Eye (tissue), 1 donor: ENCODE results near the gene PDGFB.

Experiments used
- DNase-seq: peaks from one replicate; pipeline ENCODE4 v3.0.0-alpha.2; 2015

PDGFB gene

DNA sequence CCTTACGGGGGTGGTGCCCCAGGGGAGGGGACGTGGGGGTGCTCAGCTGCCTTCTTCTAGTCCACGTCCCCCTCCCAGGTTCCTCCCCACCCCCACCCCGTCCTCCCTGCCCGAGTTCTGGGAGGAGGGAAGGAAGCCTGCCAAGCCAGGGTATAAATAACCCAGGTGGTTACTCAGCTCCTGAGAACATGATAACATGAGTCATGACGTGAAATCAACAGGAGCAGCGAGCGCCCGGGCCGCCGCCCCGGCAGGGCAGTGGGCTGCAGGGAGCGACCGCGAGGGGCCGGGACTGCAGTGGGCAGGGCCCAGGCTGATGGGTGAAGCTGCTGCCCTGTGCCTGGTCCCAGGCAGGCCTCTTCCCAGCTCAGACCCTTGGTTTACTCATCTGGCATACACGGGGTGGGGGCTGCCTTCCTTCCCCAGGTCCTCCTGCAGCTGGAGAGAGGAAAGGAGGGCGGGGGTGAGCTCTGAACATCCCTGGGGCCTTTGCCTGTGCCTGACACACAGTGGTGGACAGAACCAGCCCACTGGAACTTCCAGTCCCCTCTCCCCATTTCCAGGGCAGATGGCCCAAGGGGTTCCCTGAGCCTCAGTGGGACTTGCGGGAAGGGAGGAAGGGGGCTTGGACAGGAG is 8.8 kb upstream of the PDGFB start:
- peak; percentile 52 for DNase-seq

DNA sequence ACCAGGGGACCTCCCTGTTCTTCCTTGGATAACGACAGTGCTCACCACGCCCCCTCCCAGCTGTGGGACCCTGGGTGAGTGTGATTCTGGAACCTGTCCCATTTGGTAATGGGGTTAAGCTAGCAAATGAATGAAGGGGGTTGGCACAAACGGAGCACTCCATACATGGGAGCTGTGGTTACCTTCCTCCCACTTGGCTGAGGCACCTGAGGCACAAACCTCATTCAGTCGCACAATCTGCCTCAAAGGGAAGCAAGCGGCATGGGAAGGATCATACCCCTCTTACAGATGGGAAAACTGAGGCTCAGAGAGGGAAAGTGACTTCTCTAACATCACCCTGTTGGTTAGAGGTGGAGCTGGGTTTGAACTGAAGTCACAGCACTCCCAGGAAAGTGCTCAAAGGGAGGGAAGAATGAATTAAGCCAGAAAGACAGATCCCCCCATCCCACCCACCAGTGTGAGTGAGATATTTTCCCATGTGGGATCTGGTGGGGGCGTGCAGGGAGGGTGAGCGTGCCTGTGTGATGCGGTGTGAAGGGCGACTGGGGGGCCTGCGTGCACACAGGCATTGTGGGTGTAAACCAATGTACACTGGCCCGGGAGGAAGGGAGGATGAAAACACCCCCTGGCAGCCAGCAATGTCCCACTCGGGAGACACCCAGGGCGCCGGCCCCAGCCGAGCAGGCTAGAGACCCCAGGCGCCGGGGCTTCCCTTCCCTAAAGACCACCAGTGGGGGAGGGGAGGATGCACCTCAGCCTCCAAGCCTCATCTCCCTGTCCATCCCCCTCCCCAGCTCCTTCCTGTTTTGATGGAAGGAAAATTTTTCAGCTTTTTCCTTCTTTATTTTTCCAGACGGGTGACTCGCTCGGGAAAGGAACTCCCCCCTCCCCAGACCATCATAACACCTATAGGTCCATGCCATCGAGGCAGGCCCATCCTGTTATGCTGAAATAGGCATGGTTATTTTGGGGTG is 8.0 kb upstream of the PDGFB start:
- no peak for DNase-seq

DNA sequence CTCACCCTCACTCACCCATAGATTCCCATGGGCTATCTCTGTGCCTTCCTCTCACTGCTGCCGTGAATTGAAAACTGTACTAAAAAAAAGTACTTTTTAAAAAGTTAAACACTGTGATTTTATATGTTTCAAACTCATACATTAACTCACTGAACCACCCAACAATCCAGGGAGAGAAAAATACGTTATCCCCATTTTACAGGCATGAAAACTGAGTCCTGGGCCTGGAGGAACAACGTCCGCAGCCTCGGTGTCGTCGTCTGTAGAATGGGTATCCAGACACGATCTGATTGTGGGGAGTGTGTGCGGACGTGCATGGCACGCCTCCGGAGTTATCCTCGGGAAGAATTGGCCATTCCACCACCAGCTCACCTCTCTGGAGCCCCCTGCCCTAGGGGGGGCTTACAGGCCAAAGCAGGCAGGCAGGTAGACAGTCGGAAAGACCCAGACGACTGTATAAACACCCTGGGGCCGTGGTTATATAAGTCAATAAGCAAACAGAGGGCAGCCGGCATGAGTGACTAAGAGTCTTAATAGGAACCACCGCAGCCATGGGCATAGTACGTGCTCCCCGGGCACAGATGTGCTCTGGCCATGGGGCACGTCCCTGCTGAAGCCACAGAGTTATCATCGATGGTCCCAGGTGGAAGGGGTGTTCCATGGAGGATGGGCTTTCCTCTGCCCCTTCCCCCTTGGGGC is 7.1 kb upstream of the PDGFB start:
- DNase-seq = no peak

DNA sequence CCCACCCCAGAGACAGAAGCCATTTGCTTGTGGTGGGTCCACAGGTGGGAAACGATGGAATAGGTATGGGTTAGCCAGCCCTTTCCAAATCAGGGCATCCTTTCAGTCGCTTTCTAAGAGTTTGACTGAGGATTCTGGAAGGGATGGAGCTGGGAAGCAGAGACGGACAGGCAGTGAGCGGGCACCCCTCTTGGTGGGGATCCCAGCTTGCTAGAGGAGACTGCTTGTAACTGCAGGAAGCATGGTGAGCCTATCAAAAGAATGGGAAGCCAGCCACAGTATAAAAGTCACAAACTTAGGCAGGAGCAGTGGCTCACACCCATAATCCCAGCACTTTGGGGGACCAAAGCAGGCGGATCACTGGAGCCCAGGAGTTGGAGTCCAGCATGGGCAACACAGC is 6.1 kb upstream of the PDGFB start:
- DNase-seq = no peak

DNA sequence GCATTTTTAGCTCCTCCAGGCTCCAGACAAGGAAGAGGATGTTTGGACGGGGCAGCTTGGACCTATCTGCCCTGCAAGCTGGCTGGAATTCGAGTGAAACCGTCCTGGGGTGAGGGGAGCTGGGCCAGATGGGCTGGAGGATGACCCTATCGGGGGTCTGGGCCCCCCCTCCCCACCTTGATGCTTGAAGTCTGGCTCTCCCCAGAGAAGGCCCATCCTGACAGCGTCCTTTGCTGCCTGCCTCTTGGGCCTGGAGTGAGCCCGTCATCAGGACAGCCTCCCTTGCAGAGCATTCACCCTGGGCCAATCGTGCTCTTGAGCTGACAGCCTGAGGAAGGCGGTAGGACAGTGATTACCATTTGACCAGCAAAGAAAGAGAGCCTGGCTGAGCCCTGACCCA is 5.3 kb upstream of the PDGFB start:
- DNase-seq = no peak

DNA sequence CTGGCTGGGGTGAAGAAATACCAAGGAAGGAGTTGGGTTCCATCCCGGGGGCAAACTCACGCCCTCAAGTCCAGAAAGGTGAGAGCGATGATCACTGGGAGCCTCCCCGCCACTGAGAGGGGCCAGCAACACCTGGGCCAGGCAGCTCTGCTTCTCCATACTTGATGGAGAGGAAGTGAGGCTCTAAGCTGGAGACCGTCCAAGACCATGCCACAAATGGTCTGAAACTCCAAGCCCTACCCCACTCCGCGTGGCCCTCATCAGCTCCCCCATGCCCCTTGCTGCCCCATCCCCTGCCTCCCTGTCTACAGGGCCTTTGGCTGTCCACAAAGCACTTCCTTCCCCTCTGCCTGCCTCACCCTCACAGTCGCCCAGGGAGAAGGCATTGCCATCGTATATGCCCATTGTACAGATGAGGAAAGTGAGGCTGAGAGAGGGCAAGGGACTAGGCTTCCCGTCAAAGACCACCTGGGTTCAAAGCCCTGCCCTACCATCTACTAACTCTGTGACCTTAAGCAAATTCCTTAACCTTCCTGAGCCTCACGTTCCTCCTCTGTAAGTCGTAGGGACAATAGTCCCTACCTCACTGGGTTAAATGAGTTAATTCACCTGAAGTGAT is 4.4 kb upstream of the PDGFB start:
- DNase-seq = no peak

DNA sequence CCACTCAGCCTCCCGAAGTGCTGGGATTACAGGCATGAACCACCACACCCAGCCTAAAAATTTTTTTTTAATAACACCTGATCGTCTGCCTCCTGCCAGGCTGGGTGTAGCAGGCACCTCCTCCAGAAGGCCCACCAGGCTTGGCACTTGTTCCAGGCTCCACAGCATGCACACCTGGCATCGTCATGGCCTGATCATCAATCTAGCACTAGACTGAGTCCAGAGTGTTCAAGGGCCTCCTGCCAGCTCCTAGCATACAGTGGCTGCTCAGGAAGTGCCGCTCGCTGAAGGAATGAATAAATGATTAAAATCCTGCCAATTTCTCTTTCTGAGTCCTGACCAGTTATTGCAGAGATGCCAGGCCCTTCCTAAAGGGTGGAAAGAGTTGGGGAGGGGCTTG is 3.5 kb upstream of the PDGFB start:
- DNase-seq = no peak

DNA sequence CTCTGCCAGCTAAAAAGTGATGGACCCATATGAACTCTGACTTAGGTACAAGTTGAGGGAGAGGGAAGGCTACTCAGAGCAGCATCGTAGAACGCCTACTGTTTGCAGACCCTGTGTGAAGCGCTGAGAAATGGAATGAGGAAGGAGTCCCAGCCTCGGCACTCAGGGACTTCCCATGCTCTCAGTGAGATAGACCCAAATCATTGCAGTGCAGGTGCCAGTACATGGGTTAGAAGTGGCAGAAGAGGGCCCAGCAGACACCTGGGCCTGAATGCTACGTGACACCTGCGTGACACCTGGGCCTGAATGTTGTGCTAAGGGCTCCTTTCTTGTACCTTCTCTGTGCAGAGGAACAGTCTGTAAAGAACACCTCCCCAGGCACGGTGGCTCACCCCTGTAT is 2.6 kb upstream of the PDGFB start:
- no peak for DNase-seq

DNA sequence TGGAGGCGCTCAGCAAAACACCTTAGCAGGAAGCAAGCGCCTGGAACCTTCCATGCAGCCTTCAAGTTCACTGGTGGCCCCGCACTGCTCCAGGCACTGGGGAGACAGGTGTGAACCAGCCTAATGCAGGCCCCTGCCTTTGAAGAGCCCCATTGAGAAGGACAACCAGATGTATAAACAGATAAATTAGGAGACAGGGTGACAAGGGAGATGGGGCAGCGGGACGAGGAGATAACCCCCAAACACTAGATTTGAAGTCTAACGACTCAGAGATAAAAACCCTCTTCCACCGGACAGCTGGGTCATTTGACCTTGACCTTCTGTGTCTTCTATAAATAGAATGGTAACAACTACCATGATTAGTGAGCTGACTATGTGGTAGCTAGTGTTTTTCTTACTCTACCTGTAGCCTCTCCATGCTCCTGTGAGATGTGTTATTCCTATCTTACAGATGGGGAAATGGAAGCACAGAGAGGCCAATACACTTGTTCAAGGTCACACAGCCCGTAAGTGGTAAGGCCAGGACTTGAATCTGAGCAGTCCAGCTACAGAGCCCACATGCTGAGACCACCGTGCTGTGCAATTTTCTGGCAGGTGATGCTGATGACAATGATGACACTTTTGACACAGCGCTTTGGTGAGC is 2.0 kb upstream of the PDGFB start:
- no peak for DNase-seq

DNA sequence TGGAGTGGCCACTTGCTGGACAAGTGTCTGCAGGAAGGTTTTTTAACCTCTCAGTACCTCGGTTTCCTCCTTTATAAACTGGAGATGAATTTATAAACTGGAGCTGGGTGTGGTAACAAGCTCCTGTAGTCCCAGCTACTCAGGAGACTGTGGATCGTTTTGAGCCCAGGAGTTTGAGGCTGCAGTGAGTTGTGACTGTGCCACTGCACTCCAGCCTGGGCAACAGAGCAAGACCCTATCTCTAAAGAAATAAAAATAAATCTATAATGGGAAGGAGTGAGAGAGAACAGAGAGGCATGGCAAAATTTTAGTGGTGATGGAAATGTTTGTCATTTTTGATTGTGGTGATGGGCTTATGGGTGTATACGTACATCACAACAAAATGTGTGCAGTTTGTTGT is 1.4 kb upstream of the PDGFB start:
- no peak for DNase-seq

DNA sequence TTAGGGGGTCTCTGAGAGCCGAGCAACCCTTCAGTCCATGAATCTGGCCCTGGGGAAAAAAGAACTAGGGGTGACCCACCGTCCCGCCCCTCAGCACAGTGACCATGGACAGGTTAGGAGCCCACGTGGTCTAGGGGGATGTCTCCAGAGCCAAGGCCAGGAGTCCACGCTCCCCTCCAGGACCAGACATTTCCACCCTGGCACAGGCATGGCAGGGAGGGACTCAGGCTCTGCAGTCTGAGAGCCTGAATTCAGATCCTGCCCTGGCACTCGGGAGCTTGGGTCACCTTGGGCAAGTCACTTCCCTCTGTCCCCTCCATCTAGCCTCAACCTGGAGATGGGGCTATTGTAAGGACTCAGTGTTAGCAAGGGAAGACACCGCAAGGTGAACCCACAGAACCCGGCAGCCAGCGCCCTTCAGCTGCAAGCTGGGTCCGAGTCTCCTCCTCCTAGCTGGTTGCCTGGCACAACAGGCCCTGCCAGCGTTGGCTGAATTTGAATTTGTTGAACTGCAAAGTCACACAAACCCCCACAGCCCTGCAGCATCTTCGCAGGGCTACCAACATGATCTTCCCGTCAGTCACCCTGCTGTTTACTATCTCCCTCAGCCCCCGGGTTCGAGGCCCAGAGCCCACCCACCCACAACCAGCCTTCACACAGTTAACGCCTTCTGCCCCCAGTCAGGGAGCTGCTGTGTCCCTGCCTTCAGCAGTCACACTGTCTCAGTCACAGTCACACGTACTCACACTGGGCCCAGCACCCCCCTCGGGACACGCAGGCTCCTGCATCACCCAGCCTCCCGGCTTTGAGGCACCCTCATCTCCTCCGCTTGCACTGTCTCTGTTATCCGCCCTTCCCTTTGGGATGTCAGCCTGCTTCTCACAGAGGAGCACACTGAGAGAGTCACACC is 603 bp upstream of the PDGFB start:
- DNase-seq = no peak

DNA sequence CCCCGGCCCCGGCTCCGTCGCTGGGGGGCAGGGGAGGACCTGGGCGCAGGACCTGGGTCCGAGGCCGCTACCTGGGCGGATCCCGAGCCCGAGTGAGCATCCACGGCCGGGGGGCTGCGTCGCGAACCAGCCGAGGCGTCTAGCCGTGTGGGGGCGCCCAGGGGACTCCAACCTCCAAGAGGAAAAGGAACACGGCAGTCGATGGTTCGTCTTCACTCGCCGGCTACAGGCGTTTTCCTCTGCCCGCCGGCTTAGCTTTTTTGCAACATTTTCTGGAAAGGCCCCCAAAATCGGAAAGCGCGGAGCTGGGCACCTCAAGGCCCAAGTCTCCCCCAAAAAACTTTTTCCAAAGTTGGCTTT is 666 bp downstream of the PDGFB start:
- DNase-seq = no peak

DNA sequence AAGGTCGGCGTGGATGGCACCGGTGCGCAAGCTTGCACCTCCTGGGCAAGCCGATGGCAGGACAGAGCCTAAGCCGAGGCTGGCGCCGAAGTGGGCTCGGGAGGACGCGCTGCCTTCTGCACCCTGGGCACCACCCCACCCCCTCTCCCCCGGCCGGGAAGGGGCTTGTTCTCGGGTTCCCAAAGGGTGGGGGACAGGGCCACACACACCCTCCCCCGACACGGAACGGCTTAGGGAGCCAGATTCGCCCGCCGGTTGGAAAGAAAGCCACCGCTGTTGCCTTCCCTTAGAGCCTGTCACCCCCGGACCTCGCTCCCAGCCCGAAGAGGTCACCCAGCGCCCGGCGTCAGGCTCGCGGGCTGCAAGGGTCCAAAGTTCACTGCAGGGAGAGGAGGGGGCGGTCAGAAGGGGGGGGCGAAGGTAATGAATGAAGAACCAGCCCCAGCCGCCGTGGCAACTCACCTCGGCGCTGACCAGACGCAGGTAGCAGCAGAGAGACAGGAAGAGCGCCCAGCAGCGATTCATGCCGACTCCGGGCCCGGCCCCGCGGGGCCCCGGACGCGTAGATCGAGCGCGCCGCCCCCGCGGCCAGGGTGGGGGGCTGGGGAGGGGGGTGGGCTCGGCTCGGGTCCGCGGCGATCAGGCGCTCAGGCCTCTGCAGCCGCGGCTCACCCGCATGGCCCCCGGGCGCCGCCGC is 1.2 kb downstream of the PDGFB start:
- peak; percentile 71 for DNase-seq

DNA sequence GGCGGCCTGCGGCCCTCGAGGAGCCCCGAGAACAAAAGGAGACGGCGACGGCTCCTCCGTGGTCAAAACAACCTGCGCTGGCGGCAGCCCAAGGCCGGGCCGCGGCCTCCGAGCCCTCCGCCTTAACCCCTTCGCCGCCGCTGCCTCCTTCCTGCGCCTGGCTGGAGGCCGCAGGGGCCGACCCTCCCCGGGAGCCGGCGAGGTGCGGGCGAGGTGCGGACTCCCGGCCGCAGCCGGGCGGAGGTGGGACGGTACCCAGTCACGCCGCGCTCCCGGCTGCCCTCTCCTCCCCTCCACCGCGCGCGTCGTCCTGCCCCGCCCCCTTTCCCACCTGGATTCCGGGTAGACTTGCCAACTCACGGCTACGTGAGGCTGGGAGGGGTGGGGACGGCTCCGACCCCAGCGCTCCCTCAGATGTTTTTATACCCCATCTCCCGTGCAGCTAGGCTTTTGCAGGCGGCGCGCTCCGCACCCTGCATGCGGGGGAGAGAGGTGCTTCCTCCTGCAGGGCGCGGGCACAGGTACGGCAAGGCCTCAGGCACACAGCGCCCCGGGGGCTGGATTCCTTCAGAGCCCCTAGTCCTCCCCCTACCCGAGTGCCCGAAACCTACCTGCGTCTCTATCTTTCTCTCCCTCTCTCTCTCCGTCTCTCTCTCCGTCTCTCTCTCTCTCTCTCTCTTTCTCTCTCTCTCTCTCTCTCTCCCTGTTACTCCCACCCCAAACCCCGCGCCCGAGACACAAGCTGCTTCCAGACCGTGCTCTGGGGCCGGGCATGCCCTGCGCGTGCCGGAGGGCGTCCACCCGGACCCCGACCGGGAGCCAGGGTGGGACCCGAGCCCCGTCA is 2.0 kb downstream of the PDGFB start:
- peak; percentile 82 for DNase-seq

DNA sequence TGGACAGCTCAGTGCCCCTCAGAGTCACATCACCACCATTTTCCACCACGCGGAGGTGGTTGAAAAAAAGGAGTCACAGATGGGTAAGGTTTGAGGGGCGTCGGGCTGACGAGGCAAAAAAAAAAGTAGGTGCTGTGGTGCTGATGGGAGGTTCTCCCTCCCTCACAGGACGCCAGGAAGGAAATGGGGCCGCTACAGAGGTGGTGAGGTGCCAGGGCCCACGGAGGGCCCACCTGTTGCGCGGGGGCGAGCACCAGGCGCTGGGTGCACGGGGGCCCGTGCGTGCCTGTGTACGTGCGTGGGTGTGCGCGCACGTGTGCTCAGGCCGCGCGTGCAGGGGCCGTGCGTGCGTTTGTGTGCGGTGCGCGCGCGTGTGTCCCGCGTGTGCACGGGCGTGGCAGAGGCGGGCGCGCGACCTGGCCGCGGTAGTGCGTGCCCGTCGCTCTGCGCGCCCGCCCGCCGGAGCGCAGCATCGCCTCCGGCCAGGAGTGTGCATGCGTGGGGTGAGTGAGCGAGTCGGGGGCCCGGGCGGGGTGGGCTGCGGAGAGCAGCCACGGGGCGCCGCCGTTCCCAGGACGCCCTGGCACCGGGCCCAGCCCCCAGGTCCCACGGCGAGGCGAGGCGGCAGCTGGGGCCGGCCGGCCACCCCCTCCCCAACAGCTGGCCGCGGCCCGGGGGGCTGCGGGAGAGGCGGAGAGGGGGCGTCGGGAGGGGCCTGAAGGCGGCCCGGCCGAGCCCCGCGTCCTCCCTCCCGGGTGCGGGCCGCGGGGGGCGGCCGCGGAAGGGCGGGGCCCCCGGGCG is 2.8 kb downstream of the PDGFB start:
- DNase-seq = peak; percentile 59

DNA sequence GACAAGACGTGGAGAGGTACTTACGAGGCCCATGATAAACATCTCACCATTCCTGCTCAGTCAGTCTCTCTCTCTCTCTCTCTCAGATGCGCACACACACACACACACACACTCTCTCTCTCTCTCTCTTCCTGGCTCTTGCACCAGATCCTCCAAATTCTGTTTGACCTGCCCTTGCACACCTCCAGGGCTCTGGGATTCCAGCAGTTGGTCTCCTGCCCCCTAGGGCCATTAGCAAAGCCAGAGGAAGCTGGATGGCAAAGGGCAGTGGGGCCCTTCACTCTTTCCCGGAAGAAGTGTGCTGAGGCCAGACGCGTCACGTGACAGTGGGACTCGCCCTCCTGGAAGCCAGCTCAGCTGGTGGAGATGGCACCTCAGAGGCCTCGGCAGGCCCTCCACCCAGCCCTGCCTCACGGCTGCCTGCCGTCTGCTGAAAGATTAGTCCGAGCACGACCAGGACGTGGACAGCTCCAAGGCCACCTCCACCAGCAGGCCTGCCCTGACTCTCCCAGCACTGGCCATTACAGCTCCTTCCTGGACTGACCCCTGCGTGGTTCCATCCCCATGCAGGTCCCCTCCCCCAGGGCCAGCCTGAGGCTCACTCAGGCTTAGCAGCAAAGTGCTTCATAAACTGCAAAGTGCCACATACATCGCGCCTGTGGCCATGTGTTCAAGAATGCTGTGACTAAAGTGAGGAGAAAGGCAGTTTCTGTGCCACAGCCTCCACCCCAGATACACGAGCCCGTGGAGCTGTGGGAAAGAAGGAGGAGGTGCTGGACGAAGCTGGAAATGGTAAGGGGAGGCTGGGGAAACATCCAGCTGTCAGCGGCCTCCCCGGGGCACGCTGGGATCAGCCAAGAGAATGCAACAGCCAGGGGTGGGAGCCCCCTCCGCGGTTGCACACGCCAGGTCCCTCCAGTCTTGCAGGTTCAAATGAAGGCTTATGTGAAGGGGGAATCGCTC is 3.7 kb downstream of the PDGFB start:
- peak; percentile 63 for DNase-seq

DNA sequence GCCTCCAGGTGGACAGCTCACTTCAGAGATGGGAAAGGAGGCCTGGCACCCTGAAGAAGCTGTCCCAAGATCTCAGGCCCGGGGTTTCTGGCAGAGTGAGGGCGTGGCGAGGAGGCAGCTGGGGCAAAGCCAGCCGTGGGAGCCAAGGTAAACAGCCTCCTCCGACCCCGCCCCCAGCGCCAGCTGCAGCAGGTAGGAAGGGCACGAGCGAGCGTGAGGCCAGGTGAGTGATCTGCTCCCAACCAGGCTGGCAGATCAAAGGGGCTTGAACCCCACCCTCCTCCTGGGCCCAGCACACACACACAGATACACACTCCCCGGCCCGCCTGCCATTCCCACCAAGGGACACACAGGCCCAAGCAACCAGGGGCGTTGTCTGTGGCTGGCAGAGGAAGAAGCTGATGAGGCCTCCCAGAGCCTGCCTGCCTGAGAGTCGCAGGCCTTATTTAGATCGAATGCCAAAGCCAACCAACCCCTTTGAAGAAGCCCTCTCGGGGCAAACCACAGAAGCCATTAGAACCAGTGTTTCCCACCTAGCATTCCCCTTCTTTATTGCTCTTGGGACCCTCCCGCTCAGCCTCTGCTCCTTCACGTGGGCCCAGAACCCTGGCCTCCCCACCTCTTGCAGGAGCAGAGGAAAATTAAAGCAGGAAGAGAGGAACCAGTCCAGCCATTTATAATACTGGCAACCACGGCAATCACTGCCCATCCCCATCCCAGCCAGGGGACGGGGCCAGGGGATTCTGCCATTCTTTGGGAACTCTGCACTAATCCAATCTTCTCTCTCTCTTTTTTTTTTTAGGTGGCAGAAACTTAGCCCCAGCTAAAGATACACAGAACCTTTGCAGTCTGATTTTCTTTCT is 5.0 kb downstream of the PDGFB start:
- no peak for DNase-seq
